PC-9 (cell line): ENCODE measurements around the gene SHISA5.

Experiments
- EZH2 ChIP-seq: fragments of 200-600 bp; sonication (generic); IDR thresholded peaks from 2 replicates; pipeline ENCODE4 v1.8.0; 2017; ENCODE audit warnings: antibody characterized with exemption, low read depth
- TF ChIP-seq, protein P1 (sequence below): fragments of 200-600 bp; sonication (generic); conservative IDR thresholded peaks from 2 replicates; pipeline ENCODE4 v1.6.1; 2017; ENCODE audit warnings: mixed run types, antibody characterized with exemption, mild to moderate bottlenecking, moderate library complexity

DNA sequence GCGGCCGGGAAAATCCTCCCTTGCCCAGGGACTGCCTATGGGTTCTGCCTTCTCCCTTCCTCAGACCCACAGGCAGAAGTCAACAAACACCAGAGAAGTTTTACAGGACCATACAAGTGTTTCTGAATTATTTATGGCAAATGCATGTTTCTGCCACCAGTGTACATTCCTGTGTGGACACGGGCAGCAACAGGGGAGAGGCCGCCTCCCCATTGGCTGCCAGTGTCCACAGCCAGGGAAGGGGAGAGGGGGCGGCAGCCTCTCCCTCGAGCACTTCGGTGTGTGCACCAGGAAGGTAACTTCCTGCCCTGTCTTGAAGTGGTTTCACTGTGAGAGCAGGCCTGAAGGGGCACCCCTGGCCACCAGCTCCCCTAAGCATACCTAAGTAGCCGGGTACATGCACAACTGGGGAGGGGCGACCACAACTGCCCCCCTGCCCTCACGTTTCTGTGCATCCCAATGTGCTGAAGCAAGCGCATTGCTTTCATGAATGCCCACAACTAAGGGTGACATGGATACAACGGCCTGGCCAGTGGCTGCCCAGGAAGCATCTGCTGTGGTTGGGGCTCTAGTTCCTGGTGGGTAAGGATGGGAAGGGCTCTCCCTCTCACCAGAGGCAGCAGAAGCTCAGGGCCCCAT lies 14.8 kb upstream of the SHISA5 start:
- TF ChIP-seq, protein P1, sequence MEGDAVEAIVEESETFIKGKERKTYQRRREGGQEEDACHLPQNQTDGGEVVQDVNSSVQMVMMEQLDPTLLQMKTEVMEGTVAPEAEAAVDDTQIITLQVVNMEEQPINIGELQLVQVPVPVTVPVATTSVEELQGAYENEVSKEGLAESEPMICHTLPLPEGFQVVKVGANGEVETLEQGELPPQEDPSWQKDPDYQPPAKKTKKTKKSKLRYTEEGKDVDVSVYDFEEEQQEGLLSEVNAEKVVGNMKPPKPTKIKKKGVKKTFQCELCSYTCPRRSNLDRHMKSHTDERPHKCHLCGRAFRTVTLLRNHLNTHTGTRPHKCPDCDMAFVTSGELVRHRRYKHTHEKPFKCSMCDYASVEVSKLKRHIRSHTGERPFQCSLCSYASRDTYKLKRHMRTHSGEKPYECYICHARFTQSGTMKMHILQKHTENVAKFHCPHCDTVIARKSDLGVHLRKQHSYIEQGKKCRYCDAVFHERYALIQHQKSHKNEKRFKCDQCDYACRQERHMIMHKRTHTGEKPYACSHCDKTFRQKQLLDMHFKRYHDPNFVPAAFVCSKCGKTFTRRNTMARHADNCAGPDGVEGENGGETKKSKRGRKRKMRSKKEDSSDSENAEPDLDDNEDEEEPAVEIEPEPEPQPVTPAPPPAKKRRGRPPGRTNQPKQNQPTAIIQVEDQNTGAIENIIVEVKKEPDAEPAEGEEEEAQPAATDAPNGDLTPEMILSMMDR = no peak
- no peak for TF ChIP-seq EZH2
